Liver (tissue), 3 donors: ENCODE data around the gene FAM124A.

Experiments
- FOXA1 ChIP-seq: IDR thresholded peaks from 2 replicates; pipeline ENCODE4 v1.6.1; 2016; ENCODE audit warnings: antibody characterized with exemption
- GABPA ChIP-seq, 2 donors: IDR thresholded peaks in 1 of 2; conservative IDR thresholded peaks in 1 of 2; 2 replicates each; pipeline ENCODE4 v1.6.1; 2016; ENCODE audit warnings: antibody characterized with exemption in 2 of 2, mild to moderate bottlenecking in 1 of 2, moderate library complexity in 1 of 2
- HNF4A ChIP-seq, 2 donors: conservative IDR thresholded peaks; 2 replicates each; pipeline ENCODE4 v1.6.1; 2016; ENCODE audit warnings: antibody characterized with exemption in 2 of 2, mild to moderate bottlenecking in 2 of 2
- HNF4G ChIP-seq: IDR thresholded peaks from 2 replicates; pipeline ENCODE4 v1.6.1; 2016; ENCODE audit warnings: antibody characterized with exemption
- JUND ChIP-seq, 2 donors: IDR thresholded peaks; 2 replicates each; pipeline ENCODE4 v1.6.1; 2016; ENCODE audit warnings: antibody characterized with exemption in 2 of 2
- RAD21 ChIP-seq, 2 donors: IDR thresholded peaks; 2 replicates each; pipeline ENCODE4 v1.6.1; 2016; ENCODE audit warnings: antibody characterized with exemption in 2 of 2, mild to moderate bottlenecking in 2 of 2
- REST ChIP-seq: IDR thresholded peaks from 2 replicates; pipeline ENCODE4 v1.6.1; 2016; ENCODE audit warnings: antibody characterized with exemption, mild to moderate bottlenecking
- TAF1 ChIP-seq: conservative IDR thresholded peaks from 2 replicates; pipeline ENCODE4 v1.6.1; 2016; ENCODE audit warnings: antibody characterized with exemption, mild to moderate bottlenecking
- YY1 ChIP-seq: IDR thresholded peaks from 2 replicates; pipeline ENCODE4 v1.6.1; 2016; ENCODE audit warnings: antibody characterized with exemption, mild to moderate bottlenecking
- ZBTB33 ChIP-seq: IDR thresholded peaks from 2 replicates; pipeline ENCODE4 v1.6.1; 2016; ENCODE audit warnings: antibody characterized with exemption
- TF ChIP-seq, protein P1 (sequence below): fragments of 150-350 bp; IDR thresholded peaks from 2 replicates; pipeline ENCODE4 v1.5.1; 2017; ENCODE audit warnings: improper control_type of control experiment, low read depth, low read length; ENCODE audit not compliant: missing input control
- TF ChIP-seq, protein P2 (sequence below): IDR thresholded peaks from 2 replicates; pipeline ENCODE4 v1.6.1; 2016; ENCODE audit warnings: antibody characterized with exemption
- TF ChIP-seq, protein P3 (sequence below): IDR thresholded peaks from 2 replicates; pipeline ENCODE4 v1.6.1; 2016; ENCODE audit warnings: antibody characterized with exemption
- donor health status: healthy.
- donor health status: healthy.

DNA sequence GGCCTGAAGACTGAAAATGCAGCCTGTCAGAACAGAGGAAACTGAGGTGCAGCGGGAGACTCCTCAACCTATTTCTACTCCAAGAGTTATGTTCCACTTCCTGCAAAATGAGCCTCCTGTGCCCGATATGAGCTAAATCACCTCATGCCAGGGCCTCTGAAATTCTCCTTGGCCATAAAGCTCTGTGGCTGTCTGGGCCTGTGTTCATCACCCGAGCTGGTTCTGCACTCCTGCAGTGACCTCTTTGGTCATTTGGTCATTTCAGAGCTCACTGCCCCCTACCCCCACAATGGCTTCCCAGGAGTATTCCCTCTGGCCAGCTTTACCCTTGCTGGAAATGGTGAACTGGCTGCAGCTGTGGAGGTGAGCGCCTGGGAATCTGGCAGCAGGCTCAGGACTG, 65.6 kb downstream of the FAM124A start:
- TF ChIP-seq JUND (IDR thresholded peaks at IDR 0.05): no peak
- TF ChIP-seq, protein P1, sequence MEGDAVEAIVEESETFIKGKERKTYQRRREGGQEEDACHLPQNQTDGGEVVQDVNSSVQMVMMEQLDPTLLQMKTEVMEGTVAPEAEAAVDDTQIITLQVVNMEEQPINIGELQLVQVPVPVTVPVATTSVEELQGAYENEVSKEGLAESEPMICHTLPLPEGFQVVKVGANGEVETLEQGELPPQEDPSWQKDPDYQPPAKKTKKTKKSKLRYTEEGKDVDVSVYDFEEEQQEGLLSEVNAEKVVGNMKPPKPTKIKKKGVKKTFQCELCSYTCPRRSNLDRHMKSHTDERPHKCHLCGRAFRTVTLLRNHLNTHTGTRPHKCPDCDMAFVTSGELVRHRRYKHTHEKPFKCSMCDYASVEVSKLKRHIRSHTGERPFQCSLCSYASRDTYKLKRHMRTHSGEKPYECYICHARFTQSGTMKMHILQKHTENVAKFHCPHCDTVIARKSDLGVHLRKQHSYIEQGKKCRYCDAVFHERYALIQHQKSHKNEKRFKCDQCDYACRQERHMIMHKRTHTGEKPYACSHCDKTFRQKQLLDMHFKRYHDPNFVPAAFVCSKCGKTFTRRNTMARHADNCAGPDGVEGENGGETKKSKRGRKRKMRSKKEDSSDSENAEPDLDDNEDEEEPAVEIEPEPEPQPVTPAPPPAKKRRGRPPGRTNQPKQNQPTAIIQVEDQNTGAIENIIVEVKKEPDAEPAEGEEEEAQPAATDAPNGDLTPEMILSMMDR: no peak
- TF ChIP-seq FOXA1: no peak
- no peak for TF ChIP-seq TAF1
- no peak for TF ChIP-seq REST
- no peak for TF ChIP-seq YY1
- TF ChIP-seq RAD21 (IDR thresholded peaks at IDR 0.05): no peak
- TF ChIP-seq ZBTB33: no peak
- TF ChIP-seq, protein P2, sequence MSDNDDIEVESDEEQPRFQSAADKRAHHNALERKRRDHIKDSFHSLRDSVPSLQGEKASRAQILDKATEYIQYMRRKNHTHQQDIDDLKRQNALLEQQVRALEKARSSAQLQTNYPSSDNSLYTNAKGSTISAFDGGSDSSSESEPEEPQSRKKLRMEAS: no peak
- TF ChIP-seq, protein P3, sequence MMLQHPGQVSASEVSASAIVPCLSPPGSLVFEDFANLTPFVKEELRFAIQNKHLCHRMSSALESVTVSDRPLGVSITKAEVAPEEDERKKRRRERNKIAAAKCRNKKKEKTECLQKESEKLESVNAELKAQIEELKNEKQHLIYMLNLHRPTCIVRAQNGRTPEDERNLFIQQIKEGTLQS: no peak
- no peak for TF ChIP-seq GABPA (IDR thresholded peaks at IDR 0.05 in 1 of 2, conservative IDR thresholded peaks at IDR 0.05 in 1 of 2)
- no peak for TF ChIP-seq HNF4G
- TF ChIP-seq HNF4A (conservative IDR thresholded peaks at IDR 0.05): no peak
